Astrocyte of the spinal cord (primary cell): ENCODE measurements around the gene UTS2.
A peak's percentile ranks its signal among the peaks of the same experiment; 100 is the strongest.

Experiments used
- DNase-seq: peaks from one replicate; pipeline ENCODE4 v3.0.0; 2011; ENCODE audit warnings: low read depth, low spot score
- H3K4me3 ChIP-seq: 2 replicates; pipeline ENCODE4 v1.5.1; 2011; ENCODE audit warnings: low read depth, mild to moderate bottlenecking, low read length, moderate library complexity
- in situ Hi-C: cut with HindIII; loops from 2 replicates; pipeline ENCODE4 v1.10.0; 2017; ENCODE audit warnings: low sequenced_read_pairs
- TF ChIP-seq, protein P1 (sequence below): IDR thresholded peaks from 2 replicates; pipeline ENCODE4 v1.5.1; 2012; ENCODE audit warnings: low read depth, mild to moderate bottlenecking, low read length, inconsistent platforms

The UTS2 gene

DNA sequence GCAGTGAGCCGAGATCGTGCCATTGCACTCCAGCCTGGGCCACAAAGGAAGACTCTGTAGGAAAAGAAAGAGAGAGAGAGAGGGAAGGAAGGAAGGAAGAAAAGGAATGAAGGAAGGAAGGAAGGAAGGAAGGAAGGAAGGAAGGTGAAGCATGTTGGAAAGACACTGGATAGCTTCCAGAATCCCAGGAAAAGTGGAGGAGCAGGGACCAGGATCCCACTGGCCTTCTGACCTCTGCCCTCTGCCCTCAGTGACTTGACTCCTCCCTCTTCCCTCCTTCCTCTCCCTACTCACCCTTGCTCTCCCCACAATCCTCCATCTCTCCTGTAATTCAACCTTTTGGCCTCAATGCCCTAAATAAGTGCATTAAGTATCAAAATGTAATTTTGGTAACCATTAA is 4.1 kb upstream of the UTS2 start:
- in situ Hi-C loops = no loop called here

DNA sequence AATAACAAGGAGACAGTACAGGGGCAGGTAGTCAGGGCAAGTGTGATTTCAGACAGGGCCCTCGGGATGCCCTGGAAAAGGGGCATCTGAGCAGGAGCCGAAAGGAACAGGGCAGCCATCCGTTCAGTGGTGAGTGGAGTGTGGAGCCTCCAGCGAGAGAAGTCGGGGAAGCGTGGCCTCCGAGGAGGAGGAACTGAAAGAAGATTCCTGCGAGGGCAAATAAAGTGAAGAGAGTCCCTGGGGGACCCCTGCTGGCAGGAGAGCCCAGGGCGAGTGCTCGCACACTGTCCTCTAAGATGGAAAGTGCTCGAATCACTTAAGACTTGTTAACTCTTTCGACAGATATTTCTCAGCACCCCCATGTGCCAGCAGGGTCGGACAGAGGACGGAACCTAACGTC is 3.5 kb upstream of the UTS2 start:
- in situ Hi-C loops = no loop called here
- TF ChIP-seq, protein P1, sequence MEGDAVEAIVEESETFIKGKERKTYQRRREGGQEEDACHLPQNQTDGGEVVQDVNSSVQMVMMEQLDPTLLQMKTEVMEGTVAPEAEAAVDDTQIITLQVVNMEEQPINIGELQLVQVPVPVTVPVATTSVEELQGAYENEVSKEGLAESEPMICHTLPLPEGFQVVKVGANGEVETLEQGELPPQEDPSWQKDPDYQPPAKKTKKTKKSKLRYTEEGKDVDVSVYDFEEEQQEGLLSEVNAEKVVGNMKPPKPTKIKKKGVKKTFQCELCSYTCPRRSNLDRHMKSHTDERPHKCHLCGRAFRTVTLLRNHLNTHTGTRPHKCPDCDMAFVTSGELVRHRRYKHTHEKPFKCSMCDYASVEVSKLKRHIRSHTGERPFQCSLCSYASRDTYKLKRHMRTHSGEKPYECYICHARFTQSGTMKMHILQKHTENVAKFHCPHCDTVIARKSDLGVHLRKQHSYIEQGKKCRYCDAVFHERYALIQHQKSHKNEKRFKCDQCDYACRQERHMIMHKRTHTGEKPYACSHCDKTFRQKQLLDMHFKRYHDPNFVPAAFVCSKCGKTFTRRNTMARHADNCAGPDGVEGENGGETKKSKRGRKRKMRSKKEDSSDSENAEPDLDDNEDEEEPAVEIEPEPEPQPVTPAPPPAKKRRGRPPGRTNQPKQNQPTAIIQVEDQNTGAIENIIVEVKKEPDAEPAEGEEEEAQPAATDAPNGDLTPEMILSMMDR = peak; percentile 17
- no peak for DNase-seq
- H3K4me3 ChIP-seq = no peak overlapping the region

More for the DNA sequence above, 4.1 kb upstream of the UTS2 start:
- TF ChIP-seq, protein P1 = no peak
- no peak overlapping the region for H3K4me3 ChIP-seq
- no peak for DNase-seq

DNA sequence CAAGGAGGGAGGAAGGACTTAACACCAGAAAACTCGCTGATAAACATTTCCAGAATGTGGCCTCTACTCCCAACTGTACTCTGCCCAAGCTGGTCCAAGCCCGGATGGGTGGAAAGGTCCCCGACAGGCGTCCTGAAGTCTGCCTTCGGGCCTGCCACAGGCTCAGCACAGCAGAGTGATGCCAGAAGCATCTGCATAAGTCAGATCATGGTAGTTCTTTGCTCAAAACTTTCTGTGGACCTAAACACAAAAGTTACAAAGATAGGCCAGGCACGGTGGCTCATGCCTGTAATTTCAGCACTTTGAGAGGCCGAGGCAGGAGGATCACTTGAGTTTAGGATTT is 790 bp upstream of the UTS2 start:
- DNase-seq = no peak
- in situ Hi-C loops = no loop called here

DNA sequence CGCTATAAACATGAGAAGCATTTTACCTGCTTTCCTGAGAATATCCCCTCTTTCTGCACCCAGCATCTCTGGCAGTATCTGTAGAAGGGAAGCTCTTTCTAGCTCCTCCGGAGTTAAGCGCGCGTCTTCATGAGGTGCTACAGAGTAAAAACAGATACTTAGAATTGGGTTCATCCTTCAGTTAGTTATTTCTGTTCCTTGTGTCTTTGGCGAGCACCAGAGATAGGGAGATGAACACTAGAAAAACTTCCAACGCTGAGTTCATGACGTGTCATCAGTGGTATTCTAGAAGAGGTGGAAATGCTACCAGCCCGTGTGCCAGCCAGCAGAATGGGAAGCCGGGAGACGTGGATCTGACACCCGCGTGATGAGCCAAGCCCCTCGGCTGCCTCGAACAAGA is 2.1 kb downstream of the UTS2 start:
- no peak for DNase-seq
- no peak overlapping the region for H3K4me3 ChIP-seq
- in situ Hi-C loops = no loop called here
- TF ChIP-seq, protein P1 = no peak

More for the DNA sequence above, 790 bp upstream of the UTS2 start:
- H3K4me3 ChIP-seq = no peak overlapping the region
- TF ChIP-seq, protein P1 = no peak

DNA sequence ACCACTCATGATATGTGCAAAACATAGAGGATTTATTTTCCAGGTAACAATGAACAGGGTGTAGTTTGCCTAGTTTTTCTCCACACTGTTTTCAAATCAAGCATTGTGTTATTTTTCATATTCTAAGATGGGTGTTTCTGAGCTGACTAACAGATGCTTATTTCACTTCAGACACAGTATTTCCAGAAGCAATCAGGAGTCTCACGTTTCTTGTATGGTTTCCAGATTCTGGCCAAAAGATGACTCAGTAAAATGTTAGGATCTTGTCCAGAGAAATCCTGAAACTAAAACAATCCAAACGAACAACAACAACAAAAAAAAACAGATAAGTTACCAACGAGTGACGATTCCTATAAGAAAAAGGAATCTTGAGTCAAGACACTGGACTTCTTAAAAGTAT is 5.3 kb downstream of the UTS2 start:
- H3K4me3 ChIP-seq = no peak overlapping the region
- in situ Hi-C loops = no loop called here
- DNase-seq = peak; percentile 89
- TF ChIP-seq, protein P1 = no peak

DNA sequence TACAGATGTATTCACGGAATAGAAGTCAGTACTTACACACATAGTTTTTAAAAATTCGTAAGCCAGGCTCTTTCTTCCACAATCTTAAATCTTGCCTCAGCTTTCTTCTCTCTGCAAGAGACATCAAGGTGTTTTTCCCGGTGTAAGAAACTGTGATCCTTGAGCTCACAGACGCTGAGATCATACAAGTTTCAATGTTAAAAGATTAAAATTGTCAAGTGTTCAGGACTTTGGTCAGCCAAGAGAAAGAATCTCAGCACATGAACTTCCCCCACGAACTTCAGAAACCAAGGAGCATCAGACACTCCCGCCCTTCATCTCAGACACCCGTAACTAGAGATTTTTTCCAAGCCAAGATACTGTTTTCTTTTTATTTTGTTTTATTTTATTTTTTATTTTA is 6.2 kb downstream of the UTS2 start:
- TF ChIP-seq, protein P1 = no peak
- no peak for DNase-seq
- in situ Hi-C loops = no loop called here
- H3K4me3 ChIP-seq = no peak overlapping the region

DNA sequence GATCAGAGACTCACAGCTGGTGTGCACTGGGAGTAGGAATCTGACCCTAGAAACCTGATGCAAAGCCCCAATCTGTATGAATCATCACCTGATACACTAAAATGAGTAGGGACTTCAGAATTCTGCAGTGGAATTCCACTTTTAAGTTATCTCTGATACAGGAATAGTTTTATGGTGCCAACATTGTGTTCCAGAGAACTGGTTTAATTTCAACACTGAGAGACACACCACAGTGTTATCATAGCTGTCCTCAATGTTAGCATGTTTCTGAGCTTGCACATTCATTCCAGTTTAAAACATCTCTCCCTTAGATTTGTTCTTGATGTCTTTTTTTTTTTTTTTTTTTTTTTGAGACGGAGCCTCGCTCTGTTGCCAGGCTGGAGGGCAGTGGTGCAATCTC is 7.1 kb downstream of the UTS2 start:
- peak; percentile 15 for DNase-seq
- in situ Hi-C loops = no loop called here
- TF ChIP-seq, protein P1 = no peak
- no peak overlapping the region for H3K4me3 ChIP-seq
